GM12892 (cell line): ENCODE data around the gene RFX1.

Experiments
- POLR2A ChIP-seq: IDR thresholded peaks from 2 replicates; pipeline ENCODE4 v1.6.1; 2011; ENCODE audit warnings: low read depth, low read length, control low read depth
- POLR2AphosphoS5 ChIP-seq: IDR thresholded peaks from 2 replicates; pipeline ENCODE4 v1.6.1; 2011; ENCODE audit warnings: low read depth, low read length, control low read depth
- TAF1 ChIP-seq: IDR thresholded peaks from 2 replicates; pipeline ENCODE4 v1.6.1; 2011; ENCODE audit warnings: low read depth, mild to moderate bottlenecking, control low read depth, low read length, borderline replicate concordance

DNA sequence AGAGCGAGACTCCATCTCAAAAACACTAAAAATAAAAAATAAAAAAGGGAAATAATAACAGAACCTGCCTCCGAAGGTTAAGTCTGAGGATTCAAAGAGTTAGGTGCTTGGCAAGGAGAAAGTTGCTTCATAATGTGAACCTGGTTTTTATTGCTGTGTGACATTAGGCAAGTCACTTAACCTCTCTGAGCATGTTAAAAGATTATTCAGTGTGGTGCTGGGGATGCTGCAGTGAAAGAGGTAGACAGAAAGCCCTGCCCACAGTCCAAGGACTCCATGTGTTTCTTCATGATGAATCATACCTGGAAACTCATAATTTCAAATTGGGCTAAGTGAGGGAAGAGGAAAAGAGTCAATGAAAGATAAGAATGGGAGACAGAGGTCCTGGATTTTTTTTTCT lies 27.8 kb upstream of the RFX1 start:
- no peak for TF ChIP-seq TAF1
- no peak for TF ChIP-seq POLR2AphosphoS5
- TF ChIP-seq POLR2A = no peak
